Right atrium auricular region (tissue), 2 donors: ENCODE data around the gene KCNH4. TPM values are rescaled to one million over a fixed set of nuclear protein-coding genes. Genes with fewer than 3 reads are reported as not detected.
A peak's percentile ranks its signal among the peaks of the same experiment; 100 is the strongest.

ENCODE experiments used
- DNase-seq: peaks from one replicate; pipeline ENCODE4 v3.0.0-alpha.2; 2019; ENCODE audit warnings: low spot score
- H3K27ac ChIP-seq, 2 donors: fragments of 200-600 bp; sonication (generic); 1 replicate in 1 of 2; 2 replicates in 1 of 2; pipeline ENCODE4 v1.5.1; 2016 to 2019
- H3K27me3 ChIP-seq, 2 donors: fragments of 200-600 bp; sonication (generic); one replicate each; pipeline versions ENCODE4 v1.5.1 to v1.6.0; 2017 to 2019
- H3K36me3 ChIP-seq: fragments of 200-600 bp; sonication (generic); one replicate; pipeline ENCODE4 v1.5.1; 2016
- H3K4me1 ChIP-seq, 2 donors: fragments of 200-600 bp; sonication (generic); one replicate each; pipeline versions ENCODE4 v1.5.1 to v1.6.0; 2017 to 2019
- H3K4me3 ChIP-seq, 2 donors: fragments of 200-600 bp; sonication (generic); 1 replicate in 1 of 2; 2 replicates in 1 of 2; pipeline ENCODE4 v1.5.1; 2017 to 2019; ENCODE audit warnings: mild to moderate bottlenecking in 1 of 2, moderate library complexity in 1 of 2
- H3K9me3 ChIP-seq, 2 donors: fragments of 200-600 bp; sonication (generic); one replicate each; pipeline ENCODE4 v1.5.1; 2019
- total RNA-seq, 2 donors: library from RNA; depleted of rRNA; stranded (reverse); fragments of >200 nt; gene quantifications; one replicate each; pipeline ENCODE4 v1.1.0, GENCODE V29; 2016
- TF ChIP-seq, protein P1 (sequence below), 2 donors: fragments of 200-600 bp; sonication (generic); IDR thresholded peaks; one replicate each; pipeline ENCODE4 v1.5.1; 2019; ENCODE audit warnings: antibody characterized with exemption in 2 of 2

Gene KCNH4
- total RNA-seq, 2 donors from 2014 or later, result 0.15 to 0.35 TPM

DNA sequence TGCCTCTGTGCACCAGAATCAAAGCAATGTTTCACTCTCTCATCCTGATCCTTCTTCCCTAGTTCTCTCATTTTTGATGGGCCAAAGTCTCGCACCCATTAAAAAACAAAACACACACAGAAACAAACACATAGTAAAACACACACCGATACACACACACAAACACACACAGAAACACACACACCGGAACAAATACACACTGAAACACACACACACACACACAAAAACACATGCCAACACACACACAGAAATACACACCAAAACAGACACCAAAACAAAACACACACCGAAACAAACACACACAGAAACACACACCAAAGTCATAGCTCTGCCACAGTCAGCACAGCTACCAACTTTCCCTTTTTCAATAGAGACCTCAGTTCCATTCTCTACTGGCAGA lies 49.7 kb downstream of the KCNH4 start:
- H3K4me3 ChIP-seq, result no peak overlapping the region
- TF ChIP-seq, protein P1, sequence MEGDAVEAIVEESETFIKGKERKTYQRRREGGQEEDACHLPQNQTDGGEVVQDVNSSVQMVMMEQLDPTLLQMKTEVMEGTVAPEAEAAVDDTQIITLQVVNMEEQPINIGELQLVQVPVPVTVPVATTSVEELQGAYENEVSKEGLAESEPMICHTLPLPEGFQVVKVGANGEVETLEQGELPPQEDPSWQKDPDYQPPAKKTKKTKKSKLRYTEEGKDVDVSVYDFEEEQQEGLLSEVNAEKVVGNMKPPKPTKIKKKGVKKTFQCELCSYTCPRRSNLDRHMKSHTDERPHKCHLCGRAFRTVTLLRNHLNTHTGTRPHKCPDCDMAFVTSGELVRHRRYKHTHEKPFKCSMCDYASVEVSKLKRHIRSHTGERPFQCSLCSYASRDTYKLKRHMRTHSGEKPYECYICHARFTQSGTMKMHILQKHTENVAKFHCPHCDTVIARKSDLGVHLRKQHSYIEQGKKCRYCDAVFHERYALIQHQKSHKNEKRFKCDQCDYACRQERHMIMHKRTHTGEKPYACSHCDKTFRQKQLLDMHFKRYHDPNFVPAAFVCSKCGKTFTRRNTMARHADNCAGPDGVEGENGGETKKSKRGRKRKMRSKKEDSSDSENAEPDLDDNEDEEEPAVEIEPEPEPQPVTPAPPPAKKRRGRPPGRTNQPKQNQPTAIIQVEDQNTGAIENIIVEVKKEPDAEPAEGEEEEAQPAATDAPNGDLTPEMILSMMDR (IDR thresholded peaks at IDR 0.05), result no peak
- H3K27me3 ChIP-seq, result no peaks in the 10 kb centered on the region
- peak overlapping the region; percentile 70 to 76 for H3K27ac ChIP-seq
- H3K9me3 ChIP-seq, result no peaks in the 10 kb centered on the region
- peaks cover 3 to 80% of the 10 kb centered on the region in 2 donors for H3K4me1 ChIP-seq
- DNase-seq, result no peak
- peaks cover 42% of the 10 kb centered on the region for H3K36me3 ChIP-seq

DNA sequence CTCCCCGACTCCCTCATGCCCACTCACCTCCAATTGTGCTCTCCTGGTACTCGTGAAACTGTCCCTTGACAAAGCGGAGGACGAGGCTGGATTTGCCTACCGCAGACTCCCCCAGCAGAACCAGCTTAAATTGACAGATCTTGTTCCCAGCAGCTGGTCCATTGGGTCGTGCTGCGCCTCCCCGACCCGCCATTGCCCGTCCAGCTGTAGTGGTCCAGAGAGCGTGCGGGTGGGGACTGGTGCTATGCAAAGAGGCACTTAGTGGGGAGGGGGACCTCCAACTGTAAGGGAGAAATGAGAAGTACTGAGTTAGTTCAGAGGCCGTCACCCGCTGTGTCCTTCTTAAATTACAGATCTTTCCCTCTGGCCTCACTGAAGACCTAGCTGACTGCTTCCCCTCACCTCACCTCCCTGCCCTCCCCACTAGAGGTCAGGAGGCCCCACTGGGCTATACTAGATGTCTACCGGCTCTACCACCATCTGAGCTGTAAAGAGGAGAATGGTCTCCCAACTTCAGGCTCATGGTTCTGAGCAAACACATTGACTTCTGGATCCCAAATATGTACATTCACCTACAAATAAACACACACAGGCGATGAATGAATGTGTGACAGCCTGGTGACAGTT lies 50.5 kb downstream of the KCNH4 start:
- no peaks in the 10 kb centered on the region for H3K27me3 ChIP-seq
- H3K4me1 ChIP-seq, result peaks cover 3 to 72% of the 10 kb centered on the region in 2 donors
- TF ChIP-seq, protein P1 (IDR thresholded peaks at IDR 0.05), result no peak

DNA sequence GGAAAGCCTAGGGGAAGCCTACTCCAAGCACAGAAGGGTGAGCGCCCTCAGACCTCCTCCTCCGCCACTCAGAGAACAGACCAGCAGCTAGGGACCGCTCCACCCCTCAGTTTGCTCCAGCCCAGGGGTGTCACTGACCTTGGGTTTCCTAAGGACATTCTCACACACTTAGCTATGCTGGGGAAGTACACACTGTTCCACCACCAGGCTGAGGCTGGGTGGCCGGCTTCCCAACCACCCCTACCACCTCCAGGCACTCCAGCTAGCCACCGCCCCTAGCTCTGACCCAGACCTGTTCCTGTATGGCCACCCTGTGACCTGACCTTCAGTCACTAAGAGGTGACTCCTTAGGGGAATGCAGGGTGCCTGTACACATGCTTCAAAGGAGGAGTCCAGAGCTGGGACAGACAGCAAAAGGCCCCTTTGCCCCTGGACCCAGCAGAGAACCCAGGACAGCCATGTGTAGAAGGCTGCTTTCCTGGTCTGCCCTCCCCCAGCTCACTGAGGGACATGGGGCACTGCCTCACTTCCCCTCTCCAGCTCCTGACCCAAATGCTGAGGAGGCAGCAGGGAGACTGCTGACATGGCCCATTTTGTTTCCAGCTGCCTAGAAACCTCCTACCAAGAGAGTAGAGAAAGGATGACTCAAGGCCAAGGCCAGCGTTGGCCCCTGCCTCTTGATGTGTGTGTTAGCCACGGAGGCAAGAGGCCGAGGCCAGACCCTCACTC lies 51.7 kb downstream of the KCNH4 start:
- peaks cover 56% of the 10 kb centered on the region for H3K36me3 ChIP-seq
- peak overlapping the region; percentile 70 to 76 for H3K27ac ChIP-seq
- peak; percentile 68 for DNase-seq
- peaks cover 3 to 61% of the 10 kb centered on the region in 2 donors for H3K4me1 ChIP-seq
- no peak overlapping the region for H3K4me3 ChIP-seq
- H3K27me3 ChIP-seq, result no peaks in the 10 kb centered on the region
- no peaks in the 10 kb centered on the region for H3K9me3 ChIP-seq
- TF ChIP-seq, protein P1 (IDR thresholded peaks at IDR 0.05), result peak in 1 of 2 donors; percentile 25

More for the DNA sequence above, 50.5 kb downstream of the KCNH4 start:
- no peak overlapping the region for H3K4me3 ChIP-seq
- DNase-seq, result no peak
- H3K9me3 ChIP-seq, result no peaks in the 10 kb centered on the region
- H3K36me3 ChIP-seq, result peaks cover 50% of the 10 kb centered on the region
- H3K27ac ChIP-seq, result peak overlapping the region; percentile 70 to 76

DNA sequence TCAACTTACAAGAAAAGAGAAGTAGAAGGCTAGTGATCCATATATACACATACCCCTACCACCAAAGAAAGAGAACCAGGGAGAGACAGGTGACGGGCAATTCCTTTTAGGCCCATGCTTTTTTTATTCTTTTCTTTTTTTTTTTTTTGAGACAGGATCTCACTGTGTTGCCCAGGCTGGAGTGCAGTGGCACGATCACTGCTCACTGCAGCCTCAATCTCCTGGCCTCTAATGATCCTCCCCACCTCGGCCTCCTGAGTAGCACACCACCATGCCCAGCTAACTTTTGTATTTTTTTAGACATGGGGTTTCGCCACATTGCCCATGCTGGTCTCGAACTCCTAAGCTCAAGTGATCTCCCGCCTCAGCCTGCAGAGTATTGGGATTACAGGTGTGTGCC lies 53.5 kb downstream of the KCNH4 start:
- H3K27me3 ChIP-seq, result no peaks in the 10 kb centered on the region
- TF ChIP-seq, protein P1 (IDR thresholded peaks at IDR 0.05), result no peak
- H3K4me3 ChIP-seq, result no peak overlapping the region
- peaks cover 56% of the 10 kb centered on the region for H3K36me3 ChIP-seq
- H3K27ac ChIP-seq, result no peak overlapping the region
- no peak for DNase-seq
- H3K4me1 ChIP-seq, result peaks cover 0 to 44% of the 10 kb centered on the region in 2 donors
- no peaks in the 10 kb centered on the region for H3K9me3 ChIP-seq

DNA sequence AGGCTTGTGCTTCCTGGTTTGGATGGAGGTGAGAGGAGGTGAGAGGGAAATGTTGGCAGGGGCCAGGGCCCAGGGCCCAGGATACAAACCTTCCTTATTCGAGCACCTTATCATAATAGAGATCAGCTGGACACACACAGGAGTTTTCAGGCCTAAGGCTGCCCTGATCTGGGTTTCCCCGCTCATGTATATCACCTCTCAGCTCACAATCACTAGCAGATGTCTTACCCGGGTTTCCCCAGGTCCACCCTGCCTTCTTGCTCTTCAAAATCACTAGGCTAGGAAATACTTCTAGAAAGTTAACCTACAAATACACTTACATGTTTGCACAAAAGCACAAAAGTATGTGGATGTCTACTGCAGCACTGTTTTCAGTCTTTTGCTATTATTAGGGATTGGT lies 54.1 kb downstream of the KCNH4 start:
- H3K36me3 ChIP-seq, result peaks cover 56% of the 10 kb centered on the region
- H3K4me3 ChIP-seq, result no peak overlapping the region
- peaks cover 0 to 46% of the 10 kb centered on the region in 2 donors for H3K4me1 ChIP-seq
- no peak for DNase-seq
- no peaks in the 10 kb centered on the region for H3K27me3 ChIP-seq
- no peak overlapping the region for H3K27ac ChIP-seq
- H3K9me3 ChIP-seq, result no peaks in the 10 kb centered on the region
- TF ChIP-seq, protein P1 (IDR thresholded peaks at IDR 0.05), result no peak
